Measurements from ENCODE around the gene R3HDM1.

R3HDM1 gene

GRCh38 chr2:135667045-135667444 is 135.8 kb downstream of the R3HDM1 start:
- H3K4me3 ChIP-seq (ENCODE audit: control insufficient read depth, low read depth, low read length): no peak overlapping the region
- TF ChIP-seq CTCF (IDR thresholded peaks at IDR 0.05; ENCODE audit: control insufficient read depth, insufficient read depth, low read depth, low read length, missing control alignments): no peak
- DNase-seq (ENCODE audit: low read depth): no peak

GRCh38 chr2:135674453-135674852 is 143.2 kb downstream of the R3HDM1 start:
- no peak for DNase-seq (ENCODE audit: low read depth)
- H3K4me3 ChIP-seq (ENCODE audit: control insufficient read depth, low read depth, low read length): no peak overlapping the region
- no peak for TF ChIP-seq CTCF (IDR thresholded peaks at IDR 0.05; ENCODE audit: control insufficient read depth, insufficient read depth, low read depth, low read length, missing control alignments)

- TF ChIP-seq CTCF (IDR thresholded peaks at IDR 0.05; ENCODE audit: control insufficient read depth, insufficient read depth, low read depth, low read length, missing control alignments): no peak
- no peak overlapping the region for H3K4me3 ChIP-seq (ENCODE audit: control insufficient read depth, low read depth, low read length)
- no peak for DNase-seq (ENCODE audit: low read depth)
Observed at GRCh38 chr2:135676031-135676430, 144.7 kb downstream of the R3HDM1 start.

GRCh38 chr2:135679125-135679524 is 147.8 kb downstream of the R3HDM1 start:
- no peak overlapping the region for H3K4me3 ChIP-seq (ENCODE audit: control insufficient read depth, low read depth, low read length)
- DNase-seq (ENCODE audit: low read depth): no peak
- no peak for TF ChIP-seq CTCF (IDR thresholded peaks at IDR 0.05; ENCODE audit: control insufficient read depth, insufficient read depth, low read depth, low read length, missing control alignments)

- TF ChIP-seq CTCF (IDR thresholded peaks at IDR 0.05; ENCODE audit: control insufficient read depth, insufficient read depth, low read depth, low read length, missing control alignments): no peak
- DNase-seq (ENCODE audit: low read depth): no peak
- no peak overlapping the region for H3K4me3 ChIP-seq (ENCODE audit: control insufficient read depth, low read depth, low read length)
Observed at GRCh38 chr2:135685361-135685760, 154.1 kb downstream of the R3HDM1 start.

GRCh38 chr2:135688978-135689377 is 157.7 kb downstream of the R3HDM1 start:
- no peak for DNase-seq (ENCODE audit: low read depth)
- H3K4me3 ChIP-seq (ENCODE audit: control insufficient read depth, low read depth, low read length): no peak overlapping the region
- TF ChIP-seq CTCF (IDR thresholded peaks at IDR 0.05; ENCODE audit: control insufficient read depth, insufficient read depth, low read depth, low read length, missing control alignments): no peak

GRCh38 chr2:135689679-135690078 is 158.4 kb downstream of the R3HDM1 start:
- H3K4me3 ChIP-seq (ENCODE audit: control insufficient read depth, low read depth, low read length): no peak overlapping the region
- no peak for TF ChIP-seq CTCF (IDR thresholded peaks at IDR 0.05; ENCODE audit: control insufficient read depth, insufficient read depth, low read depth, low read length, missing control alignments)
- no peak for DNase-seq (ENCODE audit: low read depth)
